Gastroesophageal sphincter (tissue), 3 donors: Measurements from ENCODE around the gene EFEMP2.

ENCODE experiments used
- EP300 ChIP-seq: sonication (generic); formaldehyde crosslinking; IDR thresholded peaks from one replicate; pipeline ENCODE4 v1.6.1; 2017; ENCODE audit warnings: antibody characterized with exemption, mild to moderate bottlenecking
- POLR2A ChIP-seq, 2 donors: fragments of 450-650 bp; IDR thresholded peaks; one replicate each; pipeline ENCODE4 v1.6.1; 2017; ENCODE audit warnings: antibody characterized with exemption in 2 of 2, mild to moderate bottlenecking in 2 of 2, moderate library complexity in 1 of 2
- POLR2AphosphoS5 ChIP-seq: sonication (generic); formaldehyde crosslinking; IDR thresholded peaks from one replicate; pipeline ENCODE4 v1.6.1; 2017; ENCODE audit warnings: antibody characterized with exemption
- TF ChIP-seq, protein P1 (sequence below), 4 experiments: fragments of 200-600 bp in 2 of 4; fragments of 450-650 bp in 2 of 4; sonication (generic) in 1 of 4; IDR thresholded peaks; one replicate each; pipeline ENCODE4 v1.5.1; 2017 to 2019; ENCODE audit warnings: antibody characterized with exemption in 4 of 4, mild to moderate bottlenecking in 2 of 4, moderate library complexity in 2 of 4

DNA sequence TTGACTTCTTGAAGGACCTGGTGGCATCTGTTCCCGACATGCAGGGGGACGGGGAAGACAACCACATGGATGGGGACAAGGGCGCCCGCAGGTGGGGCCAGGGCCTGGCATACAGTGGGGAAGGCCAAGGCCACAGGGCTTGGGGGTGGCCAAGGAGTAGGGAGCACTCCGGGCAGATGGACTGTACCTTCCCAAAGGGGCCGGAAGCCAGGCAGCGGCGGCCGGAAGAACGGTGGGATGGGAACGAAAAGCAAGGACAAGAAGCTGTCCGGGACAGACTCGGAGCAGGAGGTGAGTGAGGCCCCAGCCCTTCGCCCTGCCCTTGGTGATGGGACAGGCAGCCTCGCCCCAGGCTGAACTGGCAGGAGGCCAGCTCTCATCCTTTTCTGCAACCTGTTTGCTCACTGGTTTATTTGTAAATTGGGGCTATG is 47.8 kb upstream of the EFEMP2 start:
- TF ChIP-seq, protein P1, sequence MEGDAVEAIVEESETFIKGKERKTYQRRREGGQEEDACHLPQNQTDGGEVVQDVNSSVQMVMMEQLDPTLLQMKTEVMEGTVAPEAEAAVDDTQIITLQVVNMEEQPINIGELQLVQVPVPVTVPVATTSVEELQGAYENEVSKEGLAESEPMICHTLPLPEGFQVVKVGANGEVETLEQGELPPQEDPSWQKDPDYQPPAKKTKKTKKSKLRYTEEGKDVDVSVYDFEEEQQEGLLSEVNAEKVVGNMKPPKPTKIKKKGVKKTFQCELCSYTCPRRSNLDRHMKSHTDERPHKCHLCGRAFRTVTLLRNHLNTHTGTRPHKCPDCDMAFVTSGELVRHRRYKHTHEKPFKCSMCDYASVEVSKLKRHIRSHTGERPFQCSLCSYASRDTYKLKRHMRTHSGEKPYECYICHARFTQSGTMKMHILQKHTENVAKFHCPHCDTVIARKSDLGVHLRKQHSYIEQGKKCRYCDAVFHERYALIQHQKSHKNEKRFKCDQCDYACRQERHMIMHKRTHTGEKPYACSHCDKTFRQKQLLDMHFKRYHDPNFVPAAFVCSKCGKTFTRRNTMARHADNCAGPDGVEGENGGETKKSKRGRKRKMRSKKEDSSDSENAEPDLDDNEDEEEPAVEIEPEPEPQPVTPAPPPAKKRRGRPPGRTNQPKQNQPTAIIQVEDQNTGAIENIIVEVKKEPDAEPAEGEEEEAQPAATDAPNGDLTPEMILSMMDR (IDR thresholded peaks at IDR 0.05), result no peak
- TF ChIP-seq POLR2A (IDR thresholded peaks at IDR 0.05) (no peak), POLR2AphosphoS5 (no peak), EP300 (no peak)
